Activated naive CD8-positive, alpha-beta T cell treated with anti-CD3 and anti-CD28 coated beads, Interleukin-2, amount 10 ng/mL, durations not matched to agents 7 days and 5 days (primary cell): Measurements from ENCODE around the gene ZNF19. TPM values are rescaled to one million over a fixed set of nuclear protein-coding genes. Genes with fewer than 3 reads are reported as not detected.

Experiments used
- ATAC-seq: fragments of 150-1000 bp; cut with Tn5 transposase; one replicate; pipeline ENCODE4 v1.10.0; 2021; ENCODE audit warnings: low read depth, moderate library complexity
- POLR2A ChIA-PET: fragments of 350-600 bp; sonication (Branson Sonifier 250); formaldehyde crosslinking; loops from one replicate; lab custom pipeline; 2021; ENCODE audit warnings: antibody characterized with exemption; lab: Charles Lee
- DNase-seq: peaks from one replicate; pipeline ENCODE4 v3.0.0; 2021
- H3K27ac Mint-ChIP-seq: one replicate; pipeline ENCODE4 v1.8.0; 2022; ENCODE audit warnings: mild to moderate bottlenecking, mixed read lengths
- H3K27me3 Mint-ChIP-seq: one replicate; pipeline ENCODE4 v1.8.0; 2022; ENCODE audit warnings: mild to moderate bottlenecking, moderate library complexity, mixed read lengths
- H3K36me3 Mint-ChIP-seq: one replicate; pipeline ENCODE4 v1.8.0; 2021; ENCODE audit warnings: mild to moderate bottlenecking, mixed read lengths
- H3K4me1 Mint-ChIP-seq: one replicate; pipeline ENCODE4 v1.8.0; 2021; ENCODE audit warnings: mixed read lengths
- H3K4me3 Mint-ChIP-seq: one replicate; pipeline ENCODE4 v1.8.0; 2022; ENCODE audit warnings: mild to moderate bottlenecking, moderate library complexity, mixed read lengths
- H3K9me3 Mint-ChIP-seq: one replicate; pipeline ENCODE4 v1.8.0; 2021; ENCODE audit warnings: mixed read lengths
- total RNA-seq, 2 experiments: library from RNA; stranded (reverse); gene quantifications; one replicate each; pipeline ENCODE4 v1.2.3, GENCODE V29; 2021

The ZNF19 gene
- total RNA-seq, 2 experiments from 2014 or later: 5.3 to 5.8 TPM

DNA sequence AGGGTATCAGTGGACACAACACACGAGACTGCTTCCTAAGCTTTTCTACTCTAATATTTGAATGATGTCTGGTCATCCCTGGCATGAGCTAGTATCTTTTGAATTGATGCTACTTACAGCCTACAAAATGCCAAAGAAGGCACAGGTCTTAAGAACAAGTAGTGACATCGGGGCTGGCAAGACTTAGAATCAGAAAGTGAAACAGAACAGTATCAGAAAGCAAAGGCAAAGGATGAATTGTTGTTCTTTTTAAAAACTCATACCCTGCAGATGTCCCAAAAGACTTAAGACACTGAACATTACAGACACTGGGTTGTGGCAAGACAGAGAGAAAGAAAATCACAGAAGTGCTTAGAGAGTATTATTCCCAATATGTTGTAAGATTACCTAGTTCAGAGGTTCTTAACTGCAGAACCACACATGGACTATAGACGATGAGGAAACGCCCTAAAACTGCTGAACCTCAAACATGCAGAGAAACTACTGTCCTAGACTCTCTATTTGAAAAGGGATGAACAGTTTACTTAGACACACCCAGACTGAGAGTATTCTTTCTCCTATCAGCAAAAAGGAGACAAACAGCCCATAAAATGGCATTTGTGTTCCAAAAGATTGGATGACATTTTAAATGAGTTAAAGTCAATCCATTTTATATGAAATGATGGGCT lies 12.5 kb downstream of the ZNF19 start:
- peaks cover 10% of the 10 kb centered on the region for H3K4me1 Mint-ChIP-seq
- POLR2A ChIA-PET: no interaction called here
- H3K27me3 Mint-ChIP-seq: no peaks in the 10 kb centered on the region
- peaks cover 2% of the 10 kb centered on the region for H3K36me3 Mint-ChIP-seq
- H3K27ac Mint-ChIP-seq: no peak overlapping the region
- ATAC-seq (no peak), DNase-seq (no peak)
- no peaks in the 10 kb centered on the region for H3K9me3 Mint-ChIP-seq
- no peak overlapping the region for H3K4me3 Mint-ChIP-seq

DNA sequence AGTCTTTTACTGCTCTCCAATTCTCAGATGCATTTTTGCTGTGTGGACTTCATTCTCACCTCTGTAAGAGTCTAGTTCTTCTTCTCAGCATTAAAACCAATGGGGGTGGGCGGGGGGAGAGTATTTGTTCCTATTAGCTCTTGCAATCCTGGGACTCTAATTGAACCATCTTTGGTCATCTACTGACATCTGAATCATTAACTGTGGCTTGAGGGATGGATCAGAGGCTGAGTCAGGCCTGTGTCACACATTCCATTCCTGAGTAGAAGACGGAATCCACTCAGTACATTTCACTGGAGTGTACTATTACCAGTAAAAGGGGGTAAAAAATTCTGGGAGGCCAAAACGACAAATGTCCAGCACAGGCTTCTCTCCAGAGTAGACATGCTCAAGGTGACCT lies 14.3 kb downstream of the ZNF19 start:
- Mint-ChIP-seq H3K27me3 (no peaks in the 10 kb centered on the region), H3K27ac (no peak overlapping the region), H3K36me3 (peaks cover 2% of the 10 kb centered on the region), H3K4me1 (peaks cover 6% of the 10 kb centered on the region), H3K4me3 (no peak overlapping the region), H3K9me3 (no peaks in the 10 kb centered on the region)
- ATAC-seq (no peak), DNase-seq (no peak)
- POLR2A ChIA-PET: no interaction called here

DNA sequence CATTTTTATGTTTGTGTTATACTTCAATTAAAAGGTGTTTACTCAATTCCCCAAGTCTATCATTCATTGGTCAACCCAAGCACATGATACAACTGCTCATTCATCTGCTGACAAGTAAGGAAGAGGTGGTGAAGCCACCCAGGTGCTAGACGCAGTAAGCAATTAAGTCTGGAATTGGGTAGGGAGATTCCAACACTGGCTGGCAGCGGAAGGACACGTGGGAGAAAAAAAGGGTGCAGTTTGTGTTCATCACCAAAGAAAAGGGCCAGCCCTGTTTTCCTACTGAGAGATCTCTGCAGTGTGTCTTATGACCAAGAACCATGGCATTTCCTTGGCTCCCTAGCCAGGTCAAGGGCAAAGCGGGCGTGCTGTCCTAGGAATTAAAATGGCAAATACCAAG lies 15.2 kb downstream of the ZNF19 start:
- Mint-ChIP-seq H3K27me3 (no peaks in the 10 kb centered on the region), H3K9me3 (no peaks in the 10 kb centered on the region), H3K4me1 (peaks cover 3% of the 10 kb centered on the region), H3K36me3 (peaks cover 2% of the 10 kb centered on the region), H3K4me3 (no peak overlapping the region), H3K27ac (no peak overlapping the region)
- DNase-seq (no peak), ATAC-seq (no peak)
- POLR2A ChIA-PET: no interaction called here

DNA sequence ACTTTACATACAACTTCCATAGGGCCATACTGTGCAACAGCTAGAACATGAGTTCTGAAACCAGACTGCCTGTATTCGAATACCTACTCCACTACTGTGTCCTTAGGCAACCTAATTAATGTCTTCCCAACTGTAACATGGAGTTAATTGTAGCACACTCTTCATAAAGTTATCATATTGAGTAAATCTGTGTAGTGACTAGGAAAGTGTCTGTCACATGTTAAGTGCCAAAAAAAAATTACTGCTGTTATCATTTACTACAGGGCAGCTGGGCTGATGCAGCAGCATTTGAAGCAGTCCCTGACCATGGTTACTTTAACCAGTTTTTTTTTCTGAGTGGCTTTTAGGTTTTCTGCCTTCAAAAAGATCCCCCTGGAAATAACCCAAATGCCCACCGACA lies 16.2 kb downstream of the ZNF19 start:
- Mint-ChIP-seq H3K27me3 (no peaks in the 10 kb centered on the region), H3K36me3 (peaks cover 2% of the 10 kb centered on the region), H3K9me3 (no peaks in the 10 kb centered on the region), H3K27ac (no peak overlapping the region), H3K4me1 (peaks cover 3% of the 10 kb centered on the region), H3K4me3 (no peak overlapping the region)
- ATAC-seq (no peak), DNase-seq (no peak)
- POLR2A ChIA-PET: no interaction called here

DNA sequence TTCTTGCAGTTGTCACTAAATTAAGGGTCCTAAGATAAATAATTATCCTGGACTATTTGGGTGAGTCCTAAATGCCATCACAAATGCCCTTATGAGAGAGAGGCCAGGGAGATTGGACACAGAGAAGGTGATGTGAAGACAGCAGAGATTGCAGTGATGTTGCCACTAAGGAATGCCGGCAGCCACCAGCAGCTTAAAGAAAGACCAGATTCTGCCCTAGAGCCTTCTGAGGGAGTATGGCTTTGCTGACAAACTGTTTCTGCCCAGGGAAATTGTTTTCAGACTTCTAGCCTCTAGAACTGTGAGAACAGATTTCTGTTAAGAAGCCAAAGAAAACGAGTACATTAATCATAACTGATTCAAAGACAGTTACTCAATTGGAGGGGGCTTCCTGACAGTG lies 17.1 kb downstream of the ZNF19 start:
- peaks cover 2% of the 10 kb centered on the region for H3K36me3 Mint-ChIP-seq
- no peak for DNase-seq
- no peak overlapping the region for H3K27ac Mint-ChIP-seq

DNA sequence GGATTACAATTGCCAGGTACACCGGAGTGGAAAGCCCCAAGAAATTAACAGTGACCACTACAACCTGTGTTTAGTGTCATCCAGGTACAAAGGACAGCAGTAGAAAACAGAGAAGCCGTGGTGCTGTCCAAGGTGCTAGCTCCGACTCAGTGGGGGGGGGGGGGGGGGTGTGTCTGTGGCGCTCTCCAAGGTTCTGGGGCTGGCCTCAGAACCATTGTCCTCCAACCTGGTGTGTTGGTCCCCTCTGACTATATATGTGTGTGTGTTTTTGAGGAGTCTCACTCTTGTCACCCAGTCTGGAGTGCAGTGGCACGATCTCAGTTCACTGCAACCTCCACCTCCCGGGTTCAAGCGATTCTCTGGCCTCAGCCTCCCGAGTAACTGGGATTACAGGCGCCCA lies 21.3 kb downstream of the ZNF19 start:
- Mint-ChIP-seq H3K27me3 (peaks cover 3% of the 10 kb centered on the region), H3K9me3 (no peaks in the 10 kb centered on the region), H3K4me1 (peaks cover 5% of the 10 kb centered on the region), H3K4me3 (no peak overlapping the region), H3K36me3 (no peaks in the 10 kb centered on the region), H3K27ac (no peak overlapping the region)
- POLR2A ChIA-PET: no interaction called here
- peak; percentile 56 for DNase-seq
- no peak for ATAC-seq

More for the DNA sequence above, 17.1 kb downstream of the ZNF19 start:
- Mint-ChIP-seq H3K4me1 (peaks cover 3% of the 10 kb centered on the region), H3K4me3 (no peak overlapping the region), H3K27me3 (no peaks in the 10 kb centered on the region), H3K9me3 (no peaks in the 10 kb centered on the region)
- POLR2A ChIA-PET: no interaction called here
- ATAC-seq: no peak

DNA sequence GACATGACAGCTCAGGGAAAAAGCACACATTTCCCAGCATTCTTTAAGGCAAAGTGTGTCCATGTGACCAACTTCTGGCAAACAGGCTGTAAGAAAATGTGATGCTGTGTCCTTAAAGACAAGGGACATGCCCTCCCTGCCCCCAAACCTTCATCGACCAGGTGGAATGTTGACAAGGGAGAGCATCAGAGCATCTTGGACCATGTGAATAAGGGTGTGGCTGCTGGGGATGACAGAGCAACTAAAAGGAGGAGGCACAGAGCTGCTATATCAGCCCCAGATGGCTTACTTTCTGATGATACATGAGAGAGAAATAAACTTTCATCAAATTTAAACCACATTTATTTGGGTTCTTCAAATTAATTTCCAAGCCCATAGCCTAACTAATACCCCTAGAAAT lies 24.9 kb downstream of the ZNF19 start:
- DNase-seq: no peak
- POLR2A ChIA-PET: no interaction called here
- Mint-ChIP-seq H3K4me3 (no peak overlapping the region), H3K4me1 (peaks cover 22% of the 10 kb centered on the region), H3K27ac (no peak overlapping the region), H3K9me3 (no peaks in the 10 kb centered on the region), H3K36me3 (no peaks in the 10 kb centered on the region), H3K27me3 (peaks cover 3% of the 10 kb centered on the region)
- no peak for ATAC-seq

DNA sequence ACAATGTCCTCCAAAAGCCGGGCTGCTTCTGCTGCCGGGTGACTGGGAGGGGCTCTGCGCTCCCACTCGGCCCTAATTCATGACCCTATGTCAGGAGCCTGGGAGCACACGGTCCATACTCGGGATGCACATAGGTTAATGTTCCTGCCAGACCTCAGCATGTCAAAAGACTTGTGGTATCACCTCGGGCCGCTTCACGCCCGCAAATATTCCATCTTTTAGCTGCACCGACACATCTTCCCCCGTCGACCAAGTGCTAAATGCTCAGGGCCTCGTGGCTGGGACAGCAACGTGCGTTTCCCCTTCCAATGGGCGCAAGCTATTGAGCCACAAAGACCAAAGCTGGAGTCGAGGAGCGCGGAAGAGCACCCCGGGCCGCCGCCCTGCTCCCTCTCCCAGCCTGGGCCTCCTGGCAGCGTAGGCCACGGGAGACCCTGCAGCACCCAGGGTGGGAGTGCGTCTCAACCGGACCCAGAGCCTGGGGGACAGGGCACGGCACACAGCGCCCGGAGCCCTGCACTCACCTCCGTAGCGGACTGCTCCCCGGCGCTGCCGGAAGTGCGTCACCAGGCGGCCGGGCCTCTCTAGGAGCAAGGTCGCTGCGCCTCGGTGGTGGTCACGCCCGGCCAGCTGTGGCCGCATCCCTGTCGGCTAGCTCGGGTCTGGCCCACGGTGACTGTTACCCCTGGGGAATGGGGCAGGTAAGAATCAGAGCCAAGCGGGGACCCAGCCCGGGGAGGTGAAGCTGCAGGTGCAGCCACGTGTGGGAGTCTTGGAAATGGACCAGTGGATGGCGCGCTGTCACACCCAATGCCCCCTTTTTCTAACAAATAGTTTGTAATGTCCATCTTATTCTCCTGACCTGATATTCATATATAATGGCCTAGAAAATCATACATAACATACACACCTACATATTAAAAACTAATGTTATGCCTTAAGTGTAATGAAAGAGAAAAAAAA lies 27.2 kb downstream of the ZNF19 start, which contains the start of gene ZNF23:
Gene ZNF23, minus strand, starts transcription at position 562 of the 963 bp plus-strand sequence. CDS start 5,451 bp downstream, outside the sequence.
- Mint-ChIP-seq H3K36me3 (no peaks in the 10 kb centered on the region), H3K27me3 (peaks cover 3% of the 10 kb centered on the region), H3K9me3 (no peaks in the 10 kb centered on the region), H3K4me3 (peak within 1 kb of the TSS; percentile 91), H3K4me1 (peaks cover 22% of the 10 kb centered on the region), H3K27ac (peak within 1 kb of the TSS; percentile 92)
- ATAC-seq (peak; percentile 97), DNase-seq (peak; percentile 87)
- POLR2A ChIA-PET: interaction anchor here (0.6 to 1.3 kb wide), 4 partner anchors 21 to 687 kb away, joined by 3 to 16 read pairs (median 4); no protein-coding TSS in a partner anchor

DNA sequence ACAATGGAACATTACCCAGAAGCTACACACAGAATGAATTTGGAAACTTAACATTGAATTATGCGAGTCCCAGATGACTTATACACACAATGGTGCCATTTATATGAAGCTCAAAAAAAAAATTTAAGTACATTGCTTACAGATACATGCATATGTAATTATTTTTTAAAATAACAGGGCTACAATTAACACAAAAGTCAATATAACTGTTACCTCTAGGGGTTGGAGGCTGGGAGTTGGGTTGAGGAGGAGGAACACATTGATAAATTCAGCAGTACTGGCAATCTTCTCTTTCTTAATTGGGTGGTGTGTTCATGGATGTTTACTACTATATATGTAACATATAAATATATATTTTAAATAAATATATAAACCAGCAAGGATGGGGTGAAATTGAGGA lies 28.2 kb downstream of the ZNF19 start:
- H3K4me3 Mint-ChIP-seq: peak overlapping the region; percentile 91
- no peak for ATAC-seq
- no peak for DNase-seq
- peaks cover 3% of the 10 kb centered on the region for H3K27me3 Mint-ChIP-seq
- H3K9me3 Mint-ChIP-seq: no peaks in the 10 kb centered on the region
- H3K27ac Mint-ChIP-seq: no peak overlapping the region
- peaks cover 22% of the 10 kb centered on the region for H3K4me1 Mint-ChIP-seq
- POLR2A ChIA-PET: no interaction called here
- peaks cover 6% of the 10 kb centered on the region for H3K36me3 Mint-ChIP-seq

DNA sequence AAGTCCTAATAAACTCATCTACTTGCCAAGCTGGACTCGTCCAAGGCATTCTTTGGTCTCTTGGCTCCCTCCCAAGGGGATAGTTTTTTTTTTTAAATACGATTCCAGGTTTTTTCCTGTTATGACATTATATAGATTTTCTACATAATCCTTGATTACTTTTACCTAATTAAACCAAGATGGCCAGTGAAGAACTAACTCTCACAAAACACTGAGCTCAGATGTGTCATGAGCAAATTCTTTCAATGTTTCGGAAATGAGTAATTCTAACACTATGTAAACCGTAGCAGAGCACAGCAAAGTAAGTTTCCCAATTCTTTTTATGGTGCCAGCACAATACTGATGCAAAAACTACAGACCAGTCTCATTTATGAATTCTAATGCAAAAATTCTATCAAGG lies 28.9 kb downstream of the ZNF19 start:
- Mint-ChIP-seq H3K36me3 (peaks cover 6% of the 10 kb centered on the region), H3K4me1 (peaks cover 22% of the 10 kb centered on the region), H3K27ac (no peak overlapping the region), H3K27me3 (no peaks in the 10 kb centered on the region), H3K9me3 (no peaks in the 10 kb centered on the region), H3K4me3 (no peak overlapping the region)
- POLR2A ChIA-PET: no interaction called here
- DNase-seq (no peak), ATAC-seq (no peak)

DNA sequence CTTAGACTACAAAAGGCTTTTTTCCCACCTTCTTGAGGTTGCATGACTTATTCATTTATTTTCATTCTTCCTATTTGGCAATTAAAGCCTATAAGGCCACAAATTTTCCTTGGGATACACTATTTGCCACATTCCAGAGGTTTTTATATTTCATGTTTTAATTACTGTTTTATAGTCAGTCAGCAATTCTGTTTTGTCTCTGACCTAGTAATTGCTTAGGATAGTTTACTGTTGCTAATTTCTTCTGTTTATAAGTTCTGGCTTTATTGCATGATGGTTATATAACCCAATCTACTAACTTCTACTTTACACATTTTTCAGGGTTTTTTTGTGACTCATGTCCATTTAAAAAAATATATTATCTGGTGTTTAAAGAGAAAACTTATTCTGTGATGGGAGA lies 29.6 kb downstream of the ZNF19 start:
- H3K4me3 Mint-ChIP-seq: no peak overlapping the region

DNA sequence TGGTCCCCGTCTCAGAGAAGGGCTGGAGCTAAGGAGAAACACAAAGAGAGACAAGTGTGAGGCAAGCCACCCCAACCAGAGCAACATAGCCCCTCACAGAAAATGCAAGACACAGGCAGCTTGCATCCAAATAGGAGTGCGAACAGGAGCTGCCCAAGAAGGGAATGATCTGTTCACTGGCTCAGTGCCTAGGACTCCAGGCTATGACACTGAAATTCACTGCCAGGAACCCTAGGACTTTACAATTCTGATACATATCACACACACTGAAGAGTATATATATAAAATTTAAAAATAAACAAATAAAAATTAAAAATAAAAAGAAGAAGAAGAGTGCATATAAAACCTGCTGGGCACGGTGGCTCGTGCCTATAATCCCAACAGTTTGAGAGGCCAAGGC lies 32.3 kb downstream of the ZNF19 start:
- Mint-ChIP-seq H3K4me1 (peaks cover 10% of the 10 kb centered on the region), H3K27me3 (no peaks in the 10 kb centered on the region), H3K4me3 (no peak overlapping the region), H3K27ac (no peak overlapping the region), H3K9me3 (peaks cover 7% of the 10 kb centered on the region), H3K36me3 (peaks cover 37% of the 10 kb centered on the region)
- POLR2A ChIA-PET: no interaction called here
- DNase-seq (no peak), ATAC-seq (no peak)

More for the DNA sequence above, 29.6 kb downstream of the ZNF19 start:
- Mint-ChIP-seq H3K9me3 (no peaks in the 10 kb centered on the region), H3K36me3 (peaks cover 12% of the 10 kb centered on the region), H3K27me3 (no peaks in the 10 kb centered on the region), H3K27ac (no peak overlapping the region), H3K4me1 (peaks cover 22% of the 10 kb centered on the region)
- no peak for ATAC-seq
- POLR2A ChIA-PET: no interaction called here
- no peak for DNase-seq

DNA sequence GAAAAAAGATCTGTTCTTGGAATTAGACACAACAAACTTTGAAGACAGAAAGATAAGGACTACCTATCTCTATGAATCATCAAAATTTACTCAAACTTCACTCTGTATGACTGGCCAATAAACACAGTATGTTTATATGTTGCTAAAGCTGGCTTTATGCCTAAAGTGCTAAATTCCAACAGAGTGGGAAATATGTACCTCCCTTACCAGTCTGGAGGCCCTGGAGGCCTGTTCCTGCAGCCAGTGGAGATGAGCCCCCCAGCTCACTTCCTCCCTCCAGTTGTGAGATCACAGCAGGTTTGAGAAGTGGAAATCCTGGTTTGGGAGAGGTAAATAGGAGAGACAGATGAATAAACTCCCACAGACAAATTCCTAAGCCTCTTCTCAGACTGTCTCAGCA lies 36.1 kb downstream of the ZNF19 start:
- Mint-ChIP-seq H3K4me3 (no peak overlapping the region), H3K9me3 (peaks cover 25% of the 10 kb centered on the region), H3K27ac (no peak overlapping the region), H3K27me3 (no peaks in the 10 kb centered on the region), H3K4me1 (no peaks in the 10 kb centered on the region), H3K36me3 (peaks cover 75% of the 10 kb centered on the region)
- DNase-seq (no peak), ATAC-seq (no peak)
- POLR2A ChIA-PET: no interaction called here
